Measurements from ENCODE around the gene RAB7A. TPM values are rescaled to one million over a fixed set of nuclear protein-coding genes. Genes with fewer than 3 reads are reported as not detected.

The RAB7A gene
- polyA plus RNA-seq (2013, experiment 1 of 4), result 86.7 TPM
- 75.6 TPM for polyA plus RNA-seq (2013, experiment 2 of 4)
- 71.9 TPM for polyA plus RNA-seq (2013, experiment 3 of 4)
- 83.1 TPM for polyA plus RNA-seq (2013, experiment 4 of 4)

DNA sequence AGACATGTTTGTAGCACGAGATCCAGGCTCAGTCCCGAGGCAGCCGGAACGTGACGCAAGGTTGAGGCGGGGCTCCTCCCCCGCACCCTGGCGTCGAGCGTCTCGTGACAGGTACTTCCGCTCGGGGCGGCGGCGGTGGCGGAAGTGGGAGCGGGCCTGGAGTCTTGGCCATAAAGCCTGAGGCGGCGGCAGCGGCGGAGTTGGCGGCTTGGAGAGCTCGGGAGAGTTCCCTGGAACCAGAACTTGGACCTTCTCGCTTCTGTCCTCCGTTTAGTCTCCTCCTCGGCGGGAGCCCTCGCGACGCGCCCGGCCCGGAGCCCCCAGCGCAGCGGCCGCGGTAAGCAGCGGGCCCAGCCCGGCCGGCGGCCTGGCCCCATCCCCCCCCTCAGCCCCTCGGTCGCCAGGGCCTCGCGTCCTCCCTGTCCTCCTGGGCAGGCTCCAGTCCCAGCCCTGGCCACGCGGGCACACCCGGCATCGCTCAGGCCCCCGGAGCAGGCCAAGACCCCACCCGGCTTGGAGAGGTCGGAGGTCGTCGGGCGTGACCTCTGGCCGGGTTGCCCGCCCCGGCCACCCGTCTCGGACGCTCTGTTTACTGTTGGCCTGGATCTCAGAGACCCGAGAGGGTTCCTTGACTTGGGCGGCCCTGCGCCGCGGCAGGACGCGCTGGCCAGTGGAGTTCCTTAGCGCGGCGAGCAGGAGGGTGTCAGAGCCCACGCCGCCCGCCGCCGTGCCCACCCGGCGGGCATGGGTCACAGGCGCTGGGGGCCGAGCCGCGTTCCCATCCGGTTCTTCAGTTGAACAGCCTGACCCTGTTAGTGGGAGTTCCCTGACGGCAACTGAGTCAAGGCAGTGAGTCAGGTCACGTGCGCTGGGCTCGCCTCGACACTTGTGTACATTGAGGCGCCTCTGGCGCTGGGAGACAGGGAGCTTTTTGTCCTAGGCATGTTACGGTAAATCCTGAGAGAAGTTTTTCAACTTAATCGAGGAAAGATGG lies at the start of gene RAB7A:
RAB7A (plus strand) TSS at position 161 of the 994 bp plus-strand sequence. CDS start 69,185 bp downstream, outside the sequence.
- Histone ChIP-seq H3K27ac (ENCODE audit: insufficient read depth, low read depth, low read length, poor library complexity, severe bottlenecking) (peak within 1 kb of the TSS; percentile 91), H3K9me3 (ENCODE audit: control insufficient read depth, low read length) (no peaks in the 10 kb centered on the region), H3K27me3 (ENCODE audit: control insufficient read depth, insufficient read depth, low read length, poor library complexity, severe bottlenecking) (no peaks in the 10 kb centered on the region), H3K4me3 (ENCODE audit: insufficient read depth, low read depth, low read length) (peak within 1 kb of the TSS; percentile 98), H3K36me3 (ENCODE audit: control insufficient read depth, insufficient read depth, low read length) (no peaks in the 10 kb centered on the region), H3K4me1 (ENCODE audit: control insufficient read depth, insufficient read depth, low read length) (peaks cover 8% of the 10 kb centered on the region)
- 1% methylated on average over 93 of the region's 93 CpGs for WGBS, 2 experiments

DNA sequence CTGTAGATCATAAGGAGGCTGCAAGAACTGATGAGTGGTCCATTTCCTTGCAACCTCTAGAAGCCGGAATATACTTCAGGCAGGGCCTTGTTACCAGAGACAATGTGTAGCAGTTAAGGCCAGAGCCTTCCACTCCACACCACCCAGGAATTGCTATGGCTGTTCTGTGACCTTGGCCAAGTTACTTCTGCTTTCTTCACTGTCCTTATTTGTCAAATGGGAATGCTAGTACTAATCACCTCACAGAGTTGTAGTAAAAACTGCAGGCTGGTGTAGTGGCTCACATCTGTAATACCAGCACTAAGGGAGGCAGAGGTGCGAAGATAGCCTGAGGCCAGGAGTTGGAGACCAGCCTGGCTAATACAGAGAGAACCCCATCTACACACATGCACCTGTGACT lies 46.6 kb upstream of the RAB7A start:
- no peaks in the 10 kb centered on the region for H3K27me3 ChIP-seq (ENCODE audit: control insufficient read depth, insufficient read depth, low read length, poor library complexity, severe bottlenecking)
- H3K27ac ChIP-seq (ENCODE audit: insufficient read depth, low read depth, low read length, poor library complexity, severe bottlenecking), result no peak overlapping the region
- H3K9me3 ChIP-seq (ENCODE audit: control insufficient read depth, low read length), result no peaks in the 10 kb centered on the region
- H3K36me3 ChIP-seq (ENCODE audit: control insufficient read depth, insufficient read depth, low read length), result no peaks in the 10 kb centered on the region
- 92 to 100% methylated on average over 2 of the region's 2 CpGs for WGBS, 2 experiments
- no peaks in the 10 kb centered on the region for H3K4me1 ChIP-seq (ENCODE audit: control insufficient read depth, insufficient read depth, low read length)
- no peak overlapping the region for H3K4me3 ChIP-seq (ENCODE audit: insufficient read depth, low read depth, low read length)

DNA sequence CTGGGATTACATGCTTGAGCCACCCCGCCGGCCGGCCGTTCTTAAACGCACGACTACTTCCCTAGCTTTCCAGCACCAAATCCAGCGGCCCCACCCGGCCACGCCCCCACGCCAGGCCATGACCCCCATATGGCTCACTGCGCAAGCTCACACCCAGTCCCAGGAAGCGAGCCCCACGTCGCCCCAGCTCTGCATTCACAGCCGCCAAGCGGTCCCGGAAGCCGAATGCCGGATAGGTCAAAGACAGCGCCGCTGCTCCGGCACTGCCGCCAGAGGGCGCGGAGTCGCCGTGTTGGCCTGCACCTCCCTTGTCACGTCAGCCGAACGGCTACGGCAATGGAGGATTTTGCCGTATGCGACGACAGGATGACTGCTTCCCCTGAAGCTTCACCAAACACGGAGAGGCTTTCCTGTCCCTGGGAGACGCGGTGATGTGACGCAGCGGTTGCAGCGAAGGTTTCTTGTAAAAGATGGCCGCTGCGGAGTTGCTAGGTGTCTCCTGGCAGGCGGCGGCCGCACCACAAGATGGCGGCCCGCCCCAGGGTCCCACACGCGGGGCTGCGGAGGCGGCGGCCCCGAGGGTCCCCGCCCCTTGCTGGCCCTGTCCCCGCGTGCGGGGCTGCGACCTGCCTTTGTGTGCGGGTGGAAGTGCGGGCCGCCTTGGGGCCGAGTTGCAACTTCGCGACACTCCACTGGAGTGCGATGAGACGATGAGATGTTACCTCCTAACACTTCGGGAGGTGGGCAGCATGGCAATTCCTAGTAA lies 45.2 kb upstream of the RAB7A start:
- no peaks in the 10 kb centered on the region for H3K9me3 ChIP-seq (ENCODE audit: control insufficient read depth, low read length)
- no peaks in the 10 kb centered on the region for H3K27me3 ChIP-seq (ENCODE audit: control insufficient read depth, insufficient read depth, low read length, poor library complexity, severe bottlenecking)
- 1% methylated on average over 67 of the region's 67 CpGs for WGBS, 2 experiments
- no peaks in the 10 kb centered on the region for H3K4me1 ChIP-seq (ENCODE audit: control insufficient read depth, insufficient read depth, low read length)
- no peaks in the 10 kb centered on the region for H3K36me3 ChIP-seq (ENCODE audit: control insufficient read depth, insufficient read depth, low read length)
- peak overlapping the region; percentile 50 for H3K4me3 ChIP-seq (ENCODE audit: insufficient read depth, low read depth, low read length)
- peak overlapping the region; percentile 100 for H3K27ac ChIP-seq (ENCODE audit: insufficient read depth, low read depth, low read length, poor library complexity, severe bottlenecking)

DNA sequence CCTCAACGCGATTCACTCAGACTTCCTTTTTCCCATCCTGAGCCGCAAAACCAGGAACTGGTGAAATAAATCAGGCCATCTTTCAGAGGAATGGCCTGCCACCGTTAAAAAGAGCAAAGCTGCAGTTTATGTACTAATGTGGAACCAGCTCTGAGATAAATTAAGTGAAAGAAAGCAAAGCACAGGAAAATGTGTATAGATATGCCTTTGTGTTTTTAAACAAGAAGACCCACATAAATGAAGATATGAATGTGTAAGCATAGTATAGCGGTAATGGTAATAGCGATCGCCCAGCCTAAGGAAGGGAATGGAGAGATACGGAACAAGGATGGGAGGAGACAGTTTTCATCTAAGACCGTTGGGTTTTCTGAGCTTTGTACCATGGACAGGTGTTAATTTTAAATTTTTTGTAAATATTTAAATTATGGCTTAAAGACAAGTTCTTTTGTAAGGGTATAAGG lies 44.6 kb upstream of the RAB7A start:
- Histone ChIP-seq H3K9me3 (ENCODE audit: control insufficient read depth, low read length) (no peaks in the 10 kb centered on the region), H3K4me3 (ENCODE audit: insufficient read depth, low read depth, low read length) (peak overlapping the region; percentile 50), H3K27ac (ENCODE audit: insufficient read depth, low read depth, low read length, poor library complexity, severe bottlenecking) (peak overlapping the region; percentile 100), H3K36me3 (ENCODE audit: control insufficient read depth, insufficient read depth, low read length) (no peaks in the 10 kb centered on the region), H3K27me3 (ENCODE audit: control insufficient read depth, insufficient read depth, low read length, poor library complexity, severe bottlenecking) (no peaks in the 10 kb centered on the region), H3K4me1 (ENCODE audit: control insufficient read depth, insufficient read depth, low read length) (no peaks in the 10 kb centered on the region)
- 52 to 53% methylated on average over 9 of the region's 9 CpGs for WGBS, 2 experiments

DNA sequence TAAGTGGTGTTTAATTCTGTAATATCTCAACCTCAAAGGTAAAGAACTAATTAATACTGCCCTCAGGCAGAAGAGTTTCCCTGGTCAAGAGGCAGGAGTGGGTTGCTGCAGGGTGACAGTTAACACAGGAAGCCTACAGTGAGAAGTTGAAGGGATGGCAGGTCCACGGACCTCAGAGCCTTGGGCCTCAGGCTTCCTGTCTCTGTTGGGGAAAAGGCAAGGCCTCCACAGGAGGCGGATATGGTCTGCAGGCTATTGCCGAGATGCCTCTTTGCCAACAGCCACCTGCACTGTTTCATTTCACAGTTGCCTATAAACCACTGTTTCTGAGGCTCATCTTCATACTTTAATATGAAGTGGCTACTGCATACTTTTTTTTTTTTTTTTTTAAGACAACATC lies 42.0 kb upstream of the RAB7A start:
- H3K36me3 ChIP-seq (ENCODE audit: control insufficient read depth, insufficient read depth, low read length), result no peaks in the 10 kb centered on the region
- WGBS, 2 experiments, result 77 to 79% methylated on average over 3 of the region's 3 CpGs
- H3K27ac ChIP-seq (ENCODE audit: insufficient read depth, low read depth, low read length, poor library complexity, severe bottlenecking), result no peak overlapping the region
- H3K27me3 ChIP-seq (ENCODE audit: control insufficient read depth, insufficient read depth, low read length, poor library complexity, severe bottlenecking), result no peaks in the 10 kb centered on the region
- no peak overlapping the region for H3K4me3 ChIP-seq (ENCODE audit: insufficient read depth, low read depth, low read length)
- no peaks in the 10 kb centered on the region for H3K4me1 ChIP-seq (ENCODE audit: control insufficient read depth, insufficient read depth, low read length)
- no peaks in the 10 kb centered on the region for H3K9me3 ChIP-seq (ENCODE audit: control insufficient read depth, low read length)

DNA sequence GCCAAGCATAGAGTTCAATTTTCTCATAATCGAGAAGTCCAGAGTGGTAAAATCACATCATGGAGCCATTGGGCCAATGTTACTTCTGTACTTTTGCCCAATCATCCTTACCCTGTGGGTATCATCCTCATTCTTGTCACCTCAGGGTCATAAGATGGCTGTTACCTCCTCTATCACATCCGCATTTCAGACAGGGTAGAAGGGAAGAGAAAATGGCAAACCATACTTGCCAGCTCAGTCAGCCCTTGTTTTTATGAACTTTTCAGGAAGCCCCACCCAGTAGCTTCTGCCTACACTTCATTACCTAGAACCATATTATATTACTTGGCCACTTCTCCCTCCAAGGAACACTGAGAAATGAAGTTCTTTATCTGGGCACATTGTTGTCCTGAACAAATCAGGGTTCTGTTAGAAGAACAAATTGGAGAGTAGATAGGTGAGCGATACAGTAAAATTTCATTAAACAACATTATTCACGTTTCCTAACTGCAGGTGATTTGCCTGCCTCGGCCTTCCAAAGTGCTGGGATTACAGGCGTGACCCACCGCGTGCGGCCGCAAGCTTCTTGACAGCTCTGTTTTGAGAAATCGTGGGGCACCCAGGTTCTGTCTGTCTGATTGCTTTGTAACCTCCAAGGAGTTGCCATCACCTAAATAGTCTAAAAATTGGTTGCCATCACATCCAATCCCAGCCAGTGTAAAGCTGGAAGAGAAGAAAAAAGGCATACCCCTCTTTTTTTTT lies 40.8 kb upstream of the RAB7A start:
- H3K27ac ChIP-seq (ENCODE audit: insufficient read depth, low read depth, low read length, poor library complexity, severe bottlenecking), result no peak overlapping the region
- no peak overlapping the region for H3K4me3 ChIP-seq (ENCODE audit: insufficient read depth, low read depth, low read length)
- WGBS, 2 experiments, result 94 to 95% methylated on average over 11 of the region's 11 CpGs
- no peaks in the 10 kb centered on the region for H3K27me3 ChIP-seq (ENCODE audit: control insufficient read depth, insufficient read depth, low read length, poor library complexity, severe bottlenecking)
- H3K9me3 ChIP-seq (ENCODE audit: control insufficient read depth, low read length), result no peaks in the 10 kb centered on the region
- no peaks in the 10 kb centered on the region for H3K4me1 ChIP-seq (ENCODE audit: control insufficient read depth, insufficient read depth, low read length)
- H3K36me3 ChIP-seq (ENCODE audit: control insufficient read depth, insufficient read depth, low read length), result no peaks in the 10 kb centered on the region

DNA sequence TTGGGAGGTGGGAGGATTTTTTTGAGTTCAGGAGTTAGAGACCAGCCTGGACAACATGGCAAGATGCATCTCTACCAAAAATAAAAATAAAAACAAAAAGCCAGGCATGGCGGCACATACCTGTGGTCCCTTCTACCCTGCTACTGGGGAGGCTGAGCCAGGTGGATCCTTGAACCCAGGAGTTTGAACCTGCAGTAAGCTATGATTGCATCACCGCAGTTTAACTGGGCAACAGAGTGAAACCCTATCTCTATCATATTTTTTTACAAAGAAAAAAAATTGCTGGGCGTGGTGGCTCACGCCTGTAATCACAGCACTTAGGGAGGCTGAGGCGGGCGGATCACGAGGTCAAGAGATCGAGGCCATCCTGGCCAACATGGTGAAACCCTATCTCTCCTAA lies 39.5 kb upstream of the RAB7A start:
- H3K4me3 ChIP-seq (ENCODE audit: insufficient read depth, low read depth, low read length), result no peak overlapping the region
- no peaks in the 10 kb centered on the region for H3K27me3 ChIP-seq (ENCODE audit: control insufficient read depth, insufficient read depth, low read length, poor library complexity, severe bottlenecking)
- H3K9me3 ChIP-seq (ENCODE audit: control insufficient read depth, low read length), result no peaks in the 10 kb centered on the region
- WGBS, 2 experiments, result 93% methylated on average over 8 of the region's 8 CpGs
- H3K4me1 ChIP-seq (ENCODE audit: control insufficient read depth, insufficient read depth, low read length), result no peaks in the 10 kb centered on the region
- H3K36me3 ChIP-seq (ENCODE audit: control insufficient read depth, insufficient read depth, low read length), result no peaks in the 10 kb centered on the region
- no peak overlapping the region for H3K27ac ChIP-seq (ENCODE audit: insufficient read depth, low read depth, low read length, poor library complexity, severe bottlenecking)

DNA sequence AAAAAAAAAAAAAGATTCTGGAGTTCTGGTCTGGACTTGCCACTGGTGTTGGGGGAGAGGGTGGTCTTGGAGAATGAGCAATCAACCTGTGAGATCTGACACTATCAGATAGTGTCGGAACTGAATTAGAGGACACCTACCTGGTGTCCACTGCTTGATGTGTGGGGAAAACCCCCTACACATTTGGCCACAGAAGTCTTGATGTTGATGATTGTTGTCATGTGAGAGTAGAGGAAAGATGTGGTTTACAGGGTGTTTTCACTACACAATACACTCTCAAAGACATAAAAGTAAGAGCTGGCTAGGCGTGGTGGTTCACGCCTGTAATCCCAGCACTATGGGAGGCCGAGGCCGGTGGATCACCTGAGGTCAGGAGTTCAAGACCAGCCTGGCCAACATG lies 36.9 kb upstream of the RAB7A start:
- WGBS, 2 experiments, result 95% methylated on average over 5 of the region's 5 CpGs

DNA sequence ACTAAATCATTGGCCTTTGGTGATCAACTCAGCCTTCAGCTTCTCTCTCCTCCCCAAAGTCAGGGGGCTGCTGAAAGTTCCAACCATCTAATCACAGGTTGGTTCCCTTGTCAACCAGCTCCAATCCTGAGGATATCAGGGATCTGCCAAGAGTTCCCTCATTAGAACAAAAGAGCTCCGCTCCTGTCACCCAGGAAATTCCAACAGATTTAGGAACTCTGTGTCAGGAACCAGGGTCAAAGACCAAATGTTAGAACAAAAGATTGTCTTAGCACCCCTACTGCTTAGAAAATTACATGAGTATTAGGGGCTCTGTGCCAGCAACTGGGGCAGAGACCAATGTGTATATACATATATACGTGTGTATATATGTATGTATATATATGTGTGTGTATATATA lies 32.3 kb upstream of the RAB7A start:
- Histone ChIP-seq H3K9me3 (ENCODE audit: control insufficient read depth, low read length) (no peaks in the 10 kb centered on the region), H3K4me1 (ENCODE audit: control insufficient read depth, insufficient read depth, low read length) (no peaks in the 10 kb centered on the region), H3K27me3 (ENCODE audit: control insufficient read depth, insufficient read depth, low read length, poor library complexity, severe bottlenecking) (peaks cover 8% of the 10 kb centered on the region), H3K36me3 (ENCODE audit: control insufficient read depth, insufficient read depth, low read length) (no peaks in the 10 kb centered on the region), H3K27ac (ENCODE audit: insufficient read depth, low read depth, low read length, poor library complexity, severe bottlenecking) (no peak overlapping the region), H3K4me3 (ENCODE audit: insufficient read depth, low read depth, low read length) (no peak overlapping the region)
- WGBS, 2 experiments, result 26 to 39% methylated on average over 1 to 2 of the region's 2 CpGs

More for the DNA sequence above, 36.9 kb upstream of the RAB7A start:
- H3K27ac ChIP-seq (ENCODE audit: insufficient read depth, low read depth, low read length, poor library complexity, severe bottlenecking), result no peak overlapping the region
- no peaks in the 10 kb centered on the region for H3K36me3 ChIP-seq (ENCODE audit: control insufficient read depth, insufficient read depth, low read length)
- no peak overlapping the region for H3K4me3 ChIP-seq (ENCODE audit: insufficient read depth, low read depth, low read length)
- no peaks in the 10 kb centered on the region for H3K27me3 ChIP-seq (ENCODE audit: control insufficient read depth, insufficient read depth, low read length, poor library complexity, severe bottlenecking)
- no peaks in the 10 kb centered on the region for H3K9me3 ChIP-seq (ENCODE audit: control insufficient read depth, low read length)
- H3K4me1 ChIP-seq (ENCODE audit: control insufficient read depth, insufficient read depth, low read length), result no peaks in the 10 kb centered on the region

Measured in ectodermal cell (in vitro differentiated cells).